Activated naive CD4-positive, alpha-beta T cell treated with Interleukin-2 at 50 U/mL for 16 hours (primary cell): ENCODE measurements around the gene CD247.

Experiments
- DNase-seq: peaks from one replicate; pipeline ENCODE4 v3.0.0-alpha.2; 2020

CD247 gene

GRCh38 chr1:167510244-167510643 lies 8.1 kb downstream of the CD247 start:
- DNase-seq: no peak

GRCh38 chr1:167509587-167509986 lies 8.7 kb downstream of the CD247 start:
- DNase-seq: no peak

- DNase-seq: no peak
These were observed 10.6 kb downstream of the CD247 start for GRCh38 chr1:167507719-167508118.

- no peak for DNase-seq
These were observed 13.9 kb downstream of the CD247 start for GRCh38 chr1:167504467-167504827.

- no peak for DNase-seq
These were observed 14.5 kb downstream of the CD247 start for GRCh38 chr1:167503626-167504466.

GRCh38 chr1:167502719-167503462 lies 15.4 kb downstream of the CD247 start:
- no peak for DNase-seq

GRCh38 chr1:167502192-167502551 lies 16.2 kb downstream of the CD247 start:
- DNase-seq: no peak

- peak; percentile 65 for DNase-seq
These were observed 16.7 kb downstream of the CD247 start for GRCh38 chr1:167501515-167502191.

- DNase-seq: no peak
These were observed 18.0 kb downstream of the CD247 start for GRCh38 chr1:167500283-167500860.

- no peak for DNase-seq
These were observed 18.6 kb downstream of the CD247 start for GRCh38 chr1:167499664-167500101.

GRCh38 chr1:167499106-167499505 lies 19.2 kb downstream of the CD247 start:
- no peak for DNase-seq

- DNase-seq: no peak
These were observed 21.3 kb downstream of the CD247 start for GRCh38 chr1:167496797-167497619.

- DNase-seq: no peak
These were observed 25.0 kb downstream of the CD247 start for GRCh38 chr1:167493372-167493771.

GRCh38 chr1:167492481-167492910 lies 25.8 kb downstream of the CD247 start:
- DNase-seq: peak; percentile 45

GRCh38 chr1:167491586-167492461 lies 26.5 kb downstream of the CD247 start:
- DNase-seq: peak; percentile 61

- no peak for DNase-seq
These were observed 27.6 kb downstream of the CD247 start for GRCh38 chr1:167490765-167491164.

GRCh38 chr1:167489571-167490340 lies 28.6 kb downstream of the CD247 start:
- peak; percentile 54 for DNase-seq

- no peak for DNase-seq
These were observed 29.5 kb downstream of the CD247 start for GRCh38 chr1:167488786-167489185.

- no peak for DNase-seq
These were observed 30.7 kb downstream of the CD247 start for GRCh38 chr1:167487614-167488013.

- DNase-seq: no peak
These were observed 32.1 kb downstream of the CD247 start for GRCh38 chr1:167486090-167486824.
